Fibroblast of skin of left biceps (primary cell): Measurements from ENCODE around the gene TIMP1.

Experiments used
- DNase-seq, 2 experiments: peaks; one replicate each; pipeline ENCODE4 v3.0.0-alpha.2; 2013; ENCODE audit warnings: low read depth in 2 of 2

Gene TIMP1

GRCh38 chrX:47573341-47574075 lies 8.7 kb upstream of the TIMP1 start:
- peak in 1 of 2 experiments; percentile 44 for DNase-seq

GRCh38 chrX:47574076-47574546 lies 8.1 kb upstream of the TIMP1 start:
- no peak for DNase-seq

GRCh38 chrX:47574547-47575301 lies 7.5 kb upstream of the TIMP1 start:
- DNase-seq = no peak

GRCh38 chrX:47576021-47576898 lies 6.0 kb upstream of the TIMP1 start:
- no peak for DNase-seq

GRCh38 chrX:47577424-47577823 lies 4.8 kb upstream of the TIMP1 start:
- DNase-seq = no peak

- no peak for DNase-seq
These were observed 4.3 kb upstream of the TIMP1 start for GRCh38 chrX:47577901-47578300.

- no peak for DNase-seq
These were observed 3.5 kb upstream of the TIMP1 start for GRCh38 chrX:47578692-47579091.

GRCh38 chrX:47579537-47579936 lies 2.7 kb upstream of the TIMP1 start:
- no peak for DNase-seq

GRCh38 chrX:47583240-47583861 lies 1.1 kb downstream of the TIMP1 start:
- no peak for DNase-seq

GRCh38 chrX:47584714-47585113 lies 2.5 kb downstream of the TIMP1 start:
- no peak for DNase-seq

GRCh38 chrX:47585273-47585672 lies 3.0 kb downstream of the TIMP1 start:
- no peak for DNase-seq

GRCh38 chrX:47586043-47586787 lies 4.0 kb downstream of the TIMP1 start:
- DNase-seq = no peak

GRCh38 chrX:47587091-47587891 lies 5.1 kb downstream of the TIMP1 start:
- DNase-seq = no peak

- no peak for DNase-seq
These were observed 5.9 kb downstream of the TIMP1 start for GRCh38 chrX:47587906-47588735.

- no peak for DNase-seq
These were observed 8.7 kb downstream of the TIMP1 start for GRCh38 chrX:47590984-47591383.

- DNase-seq = no peak
These were observed 11.3 kb downstream of the TIMP1 start for GRCh38 chrX:47593522-47593921.

GRCh38 chrX:47595716-47596251 lies 13.5 kb downstream of the TIMP1 start:
- DNase-seq = no peak

GRCh38 chrX:47596256-47596655 lies 14.0 kb downstream of the TIMP1 start:
- DNase-seq = no peak

GRCh38 chrX:47597222-47597621 lies 15.0 kb downstream of the TIMP1 start:
- DNase-seq = no peak
